KMS-11 (cell line): ENCODE results near the gene C10orf71.

ENCODE experiments used
- H2AFZ ChIP-seq: fragments of 200-600 bp; sonication (generic); 2 replicates; pipeline ENCODE4 v1.6.1; 2016; ENCODE audit warnings: antibody characterized with exemption, mixed run types, low read depth
- H3K27ac ChIP-seq: fragments of 200-600 bp; sonication (generic); 2 replicates; pipeline ENCODE4 v1.6.1; 2016; ENCODE audit warnings: mild to moderate bottlenecking, mixed run types
- H3K27me3 ChIP-seq: fragments of 200-600 bp; sonication (generic); 2 replicates; pipeline ENCODE4 v1.6.1; 2017; ENCODE audit warnings: mild to moderate bottlenecking, low read depth, mixed run types, moderate library complexity; ENCODE audit not compliant: insufficient read depth
- H3K36me3 ChIP-seq: fragments of 200-600 bp; sonication (generic); 2 replicates; pipeline ENCODE4 v1.6.1; 2017; ENCODE audit warnings: mild to moderate bottlenecking, mixed run types; ENCODE audit not compliant: insufficient read depth
- H3K4me1 ChIP-seq: fragments of 200-600 bp; sonication (generic); 2 replicates; pipeline ENCODE4 v1.6.1; 2016; ENCODE audit warnings: mild to moderate bottlenecking, low read depth, mixed run types; ENCODE audit not compliant: poor library complexity, severe bottlenecking
- H3K4me2 ChIP-seq: fragments of 200-600 bp; sonication (generic); 2 replicates; pipeline ENCODE4 v1.7.0; 2016; ENCODE audit warnings: mild to moderate bottlenecking, mixed run types
- H3K4me3 ChIP-seq: fragments of 200-600 bp; sonication (generic); IDR thresholded peaks from 2 replicates; pipeline ENCODE4 v1.6.1; 2017; ENCODE audit warnings: low read depth, low read length, mixed read lengths; ENCODE audit not compliant: insufficient read depth
- H3K79me2 ChIP-seq: fragments of 200-600 bp; sonication (generic); 2 replicates; pipeline ENCODE4 v1.6.1; 2016; ENCODE audit warnings: low read depth, mixed run types; ENCODE audit not compliant: insufficient read depth
- H3K9ac ChIP-seq: fragments of 200-600 bp; sonication (generic); 2 replicates; pipeline ENCODE4 v1.6.1; 2016; ENCODE audit warnings: mild to moderate bottlenecking, mixed run types
- H4K20me1 ChIP-seq: fragments of 200-600 bp; sonication (generic); 2 replicates; pipeline ENCODE4 v1.6.1; 2016; ENCODE audit warnings: mild to moderate bottlenecking, mixed run types; ENCODE audit not compliant: insufficient read depth
- CTCF ChIP-seq: fragments of 200-600 bp; sonication (generic); conservative IDR thresholded peaks from 2 replicates; pipeline ENCODE4 v1.6.1; 2017; ENCODE audit warnings: low read depth, mild to moderate bottlenecking, antibody characterized with exemption, low read length, moderate library complexity, mixed read lengths

The C10orf71 gene, protein sequence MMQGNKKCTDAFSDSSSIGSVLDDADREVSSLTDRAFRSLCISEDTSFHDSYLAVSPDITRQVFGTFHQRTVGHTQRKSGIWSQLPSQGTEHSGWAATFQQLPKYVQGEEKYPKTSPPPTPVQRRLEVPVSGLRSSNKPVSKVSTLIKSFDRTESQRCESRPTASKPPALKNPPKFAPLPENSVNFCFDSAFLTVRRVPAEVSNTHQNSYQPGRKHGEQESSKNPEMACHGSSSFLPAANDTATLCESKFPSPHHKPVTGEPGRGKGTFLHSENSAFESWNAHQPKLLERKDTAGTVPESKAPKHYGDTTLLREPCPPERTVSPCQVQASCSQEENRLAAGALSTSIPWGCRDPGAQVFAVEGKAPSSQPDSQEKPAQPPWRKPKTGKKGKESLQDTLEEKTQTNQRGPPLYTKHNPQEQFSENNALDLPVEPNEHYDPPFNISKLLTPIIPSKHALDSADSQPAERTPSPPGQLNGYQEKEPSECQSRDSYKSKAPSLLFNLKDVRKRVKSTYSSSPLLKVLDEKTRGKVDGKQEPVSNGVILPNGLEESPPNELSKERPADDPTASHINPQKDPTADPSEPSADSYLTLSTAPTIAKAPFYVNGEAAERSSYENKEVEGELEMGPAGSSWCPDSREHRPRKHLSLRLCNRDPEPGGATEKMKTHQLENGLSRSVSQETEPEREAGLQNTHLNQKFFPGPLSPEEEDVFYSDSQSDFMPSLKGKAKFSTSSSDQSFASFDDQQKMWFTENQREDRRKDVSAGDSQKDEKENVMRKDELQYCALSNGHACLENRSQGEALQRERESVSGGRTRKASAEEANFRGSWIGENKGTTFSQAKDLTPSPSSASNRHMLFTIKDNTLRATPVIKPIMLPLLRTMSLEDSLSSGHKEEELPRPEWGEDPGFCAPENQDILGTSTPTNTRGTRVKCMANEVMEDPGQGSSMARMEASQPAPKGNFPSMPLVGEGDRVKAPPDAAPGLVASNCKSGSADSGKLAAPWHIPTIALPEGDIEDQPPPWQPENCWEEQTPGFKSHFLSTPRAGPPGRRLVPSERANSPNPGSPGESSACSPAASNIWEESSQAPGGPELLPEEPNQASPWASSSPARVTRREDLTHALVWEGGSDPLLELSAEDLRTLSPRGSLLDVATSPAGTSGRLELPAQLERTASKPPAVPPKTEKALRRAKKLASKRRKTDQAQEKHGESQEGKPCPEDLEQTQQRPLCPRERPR (N-terminal part only)

GRCh38 chr10:49298983-49299815, at the start of gene C10orf71:
TSS of gene C10orf71 (plus strand) at chr10:49299170. CDS start at chr10:49322546, 23,376 bp downstream.
- TF ChIP-seq CTCF = no peak
- H3K4me1 ChIP-seq = peaks cover 25% of the 10 kb centered on the region
- no peak within 1 kb of the TSS for H3K9ac ChIP-seq
- peak within 1 kb of the TSS; percentile 43; the same call in 1 of the 2 replicates for H3K27ac ChIP-seq
- no peaks in the 10 kb centered on the region for H3K27me3 ChIP-seq
- H4K20me1 ChIP-seq = no peaks in the 10 kb centered on the region
- no peak within 1 kb of the TSS for H3K4me3 ChIP-seq
- H2AFZ ChIP-seq = 0 out of 2 replicates have a peak within 1 kb of the TSS, but pooled peaks have one; percentile 7
- H3K79me2 ChIP-seq = no peaks in the 10 kb centered on the region
- H3K36me3 ChIP-seq = no peaks in the 10 kb centered on the region
- H3K4me2 ChIP-seq = peak within 1 kb of the TSS; percentile 33; the same call in 1 of the 2 replicates

- TF ChIP-seq CTCF = no peak
- H3K27ac ChIP-seq = no peak overlapping the region
These were observed 46.5 kb upstream of the C10orf71 start for GRCh38 chr10:49252313-49253034.

DNA sequence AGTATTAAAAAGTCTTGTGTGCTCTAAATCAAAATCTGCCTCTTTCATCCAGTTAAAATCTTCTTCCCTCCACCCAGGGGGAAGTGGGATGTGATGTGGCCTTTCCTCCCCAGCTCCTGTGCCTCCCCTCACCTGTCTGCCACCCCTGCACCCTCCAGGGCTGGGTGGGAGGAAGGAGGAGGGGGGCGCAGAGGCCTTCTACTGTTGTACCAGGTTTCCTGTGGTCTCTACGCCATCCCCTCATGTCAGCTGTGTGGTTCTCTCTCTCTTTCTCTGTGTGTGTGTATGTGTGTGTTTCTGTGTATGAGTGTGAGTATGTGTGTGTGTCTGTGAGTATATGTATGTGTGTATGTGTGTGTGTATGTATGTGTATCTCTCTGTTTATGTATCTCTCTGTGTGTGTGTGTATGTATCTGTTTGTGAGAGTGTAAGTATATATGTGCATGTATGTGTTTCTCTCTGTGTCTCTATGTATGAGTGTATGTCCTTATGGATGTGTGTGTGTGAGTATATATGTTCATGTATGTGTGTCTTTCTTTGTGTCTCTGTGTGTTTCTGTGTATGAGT, 45.5 kb upstream of the C10orf71 start:
- no peak overlapping the region for H3K9ac ChIP-seq
- no peak overlapping the region for H3K27ac ChIP-seq
- H3K4me3 ChIP-seq = no peak overlapping the region
- no peaks in the 10 kb centered on the region for H3K27me3 ChIP-seq
- no peak overlapping the region for H3K4me2 ChIP-seq
- H4K20me1 ChIP-seq = no peaks in the 10 kb centered on the region
- H3K4me1 ChIP-seq = no peaks in the 10 kb centered on the region
- H3K79me2 ChIP-seq = no peaks in the 10 kb centered on the region
- no peak for TF ChIP-seq CTCF
- H2AFZ ChIP-seq = no peak overlapping the region
- H3K36me3 ChIP-seq = no peaks in the 10 kb centered on the region

More at GRCh38 chr10:49252313-49253034, 46.5 kb upstream of the C10orf71 start:
- no peaks in the 10 kb centered on the region for H4K20me1 ChIP-seq
- no peaks in the 10 kb centered on the region for H3K4me1 ChIP-seq
- no peak overlapping the region for H3K4me3 ChIP-seq
- H3K27me3 ChIP-seq = no peaks in the 10 kb centered on the region
- H3K9ac ChIP-seq = no peak overlapping the region
- no peaks in the 10 kb centered on the region for H3K79me2 ChIP-seq
- no peaks in the 10 kb centered on the region for H3K36me3 ChIP-seq
- no peak overlapping the region for H2AFZ ChIP-seq
- no peak overlapping the region for H3K4me2 ChIP-seq
